OCI-LY1 (cell line): ENCODE results near the gene PLEKHJ1.

Source experiments
- H2AFZ ChIP-seq: fragments of 200-600 bp; sonication (generic), shearing (Covaris generic); 2 replicates; pipeline ENCODE4 v1.6.0; 2014; ENCODE audit warnings: antibody characterized with exemption, mild to moderate bottlenecking, low read length
- H3F3A ChIP-seq: fragments of 200-600 bp; sonication (generic), shearing (Covaris generic); 2 replicates; pipeline ENCODE4 v1.6.0; 2014; ENCODE audit warnings: mild to moderate bottlenecking, antibody characterized with exemption, low read length, moderate library complexity; ENCODE audit not compliant: insufficient read depth
- H3K27ac ChIP-seq: fragments of 200-600 bp; sonication (generic); 2 replicates; pipeline ENCODE4 v1.5.1; 2014; ENCODE audit warnings: low read length, mixed run types, mild to moderate bottlenecking, low read depth; ENCODE audit not compliant: poor library complexity, severe bottlenecking
- H3K27me3 ChIP-seq: fragments of 200-600 bp; sonication (generic); 2 replicates; pipeline ENCODE4 v1.6.0; 2014; ENCODE audit warnings: antibody characterized with exemption, mild to moderate bottlenecking, low read length, moderate library complexity; ENCODE audit not compliant: insufficient read depth
- H3K36me3 ChIP-seq: fragments of 200-600 bp; sonication (generic); 2 replicates; pipeline ENCODE4 v1.6.1; 2014; ENCODE audit warnings: mild to moderate bottlenecking, antibody characterized with exemption, low read length, moderate library complexity, mixed read lengths; ENCODE audit not compliant: insufficient read depth
- H3K4me1 ChIP-seq: fragments of 200-600 bp; sonication (generic); 2 replicates; pipeline ENCODE4 v1.5.1; 2014; ENCODE audit warnings: mild to moderate bottlenecking, low read length, moderate library complexity; ENCODE audit not compliant: insufficient read depth, severe bottlenecking
- H3K4me2 ChIP-seq: fragments of 200-600 bp; sonication (generic), shearing (Covaris generic); 2 replicates; pipeline ENCODE4 v1.6.1; 2014; ENCODE audit warnings: low read length
- H3K4me3 ChIP-seq: fragments of 200-600 bp; sonication (generic); 2 replicates; pipeline ENCODE4 v1.5.1; 2014; ENCODE audit warnings: low read length, low read depth, mild to moderate bottlenecking, mixed read lengths; ENCODE audit not compliant: poor library complexity, severe bottlenecking
- H3K79me2 ChIP-seq: fragments of 200-600 bp; shearing (Covaris generic); 2 replicates; pipeline ENCODE4 v1.6.1; 2016; ENCODE audit warnings: mixed run types, low read length, mixed read lengths; ENCODE audit not compliant: insufficient read depth
- H3K9ac ChIP-seq: fragments of 200-600 bp; sonication (generic), shearing (Covaris generic); 2 replicates; pipeline ENCODE4 v1.6.1; 2014; ENCODE audit warnings: mild to moderate bottlenecking, low read length, mixed read lengths
- H3K9me2 ChIP-seq: fragments of 200-600 bp; sonication (generic), shearing (Covaris generic); 2 replicates; pipeline ENCODE4 v1.6.1; 2014; ENCODE audit warnings: low read depth, mild to moderate bottlenecking, low read length, mixed read lengths
- H3K9me3 ChIP-seq: fragments of 200-600 bp; shearing (Covaris generic); 2 replicates; pipeline ENCODE4 v1.6.1; 2014; ENCODE audit warnings: low read length, mixed read lengths
- H4K20me1 ChIP-seq: fragments of 200-600 bp; sonication (generic), shearing (Covaris generic); 2 replicates; pipeline ENCODE4 v1.6.0; 2016; ENCODE audit warnings: mild to moderate bottlenecking, low read length; ENCODE audit not compliant: insufficient read depth
- CTCF ChIP-seq: fragments of 200-600 bp; sonication (generic), shearing (Covaris generic); IDR thresholded peaks from 2 replicates; pipeline ENCODE4 v1.5.1; 2017; ENCODE audit warnings: mild to moderate bottlenecking, antibody characterized with exemption, low read length, moderate library complexity, mixed read lengths
- EZH2 ChIP-seq: fragments of 200-600 bp; sonication (generic), shearing (Covaris generic); IDR thresholded peaks from 2 replicates; pipeline ENCODE4 v1.8.0; 2017; ENCODE audit warnings: borderline replicate concordance, mixed run types, mild to moderate bottlenecking, antibody characterized with exemption, low read length, moderate library complexity, mixed read lengths

PLEKHJ1 gene

GRCh38 chr19:2226840-2227360 is 9.2 kb downstream of the PLEKHJ1 start:
- H3K9ac ChIP-seq = peak overlapping the region; percentile 49; the same call in 1 of the 2 replicates
- H3F3A ChIP-seq = no peaks in the 10 kb centered on the region
- H3K9me2 ChIP-seq = no peaks in the 10 kb centered on the region
- peak overlapping the region; percentile 36 for H3K4me3 ChIP-seq
- H2AFZ ChIP-seq = no peak overlapping the region
- no peaks in the 10 kb centered on the region for H3K79me2 ChIP-seq
- peaks cover 65% of the 10 kb centered on the region for H3K4me1 ChIP-seq
- no peaks in the 10 kb centered on the region for H3K27me3 ChIP-seq
- peaks cover 48% of the 10 kb centered on the region for H3K36me3 ChIP-seq
- no peaks in the 10 kb centered on the region for H3K9me3 ChIP-seq
- H4K20me1 ChIP-seq = no peaks in the 10 kb centered on the region
- peak overlapping the region; percentile 92 for H3K27ac ChIP-seq
- peak overlapping the region; percentile 62 for H3K4me2 ChIP-seq
- TF ChIP-seq CTCF (no peak), EZH2 (no peak)

- no peak overlapping the region for H2AFZ ChIP-seq
- no peaks in the 10 kb centered on the region for H3K9me3 ChIP-seq
- TF ChIP-seq EZH2 (no peak), CTCF (no peak)
- no peak overlapping the region for H3K27ac ChIP-seq
- H3K36me3 ChIP-seq = peaks cover 47% of the 10 kb centered on the region
- H3K4me3 ChIP-seq = no peak overlapping the region
- no peaks in the 10 kb centered on the region for H3K9me2 ChIP-seq
- no peaks in the 10 kb centered on the region for H3K79me2 ChIP-seq
- no peaks in the 10 kb centered on the region for H4K20me1 ChIP-seq
- H3K4me2 ChIP-seq = no peak overlapping the region
- no peaks in the 10 kb centered on the region for H3F3A ChIP-seq
- no peak overlapping the region for H3K9ac ChIP-seq
- H3K27me3 ChIP-seq = no peaks in the 10 kb centered on the region
- peaks cover 65% of the 10 kb centered on the region for H3K4me1 ChIP-seq
Observed at GRCh38 chr19:2226051-2226839, 9.9 kb downstream of the PLEKHJ1 start.

GRCh38 chr19:2225415-2226050 is 10.6 kb downstream of the PLEKHJ1 start:
- no peaks in the 10 kb centered on the region for H4K20me1 ChIP-seq
- no peaks in the 10 kb centered on the region for H3K9me3 ChIP-seq
- no peaks in the 10 kb centered on the region for H3K79me2 ChIP-seq
- H3K9ac ChIP-seq = no peak overlapping the region
- H3K4me1 ChIP-seq = peaks cover 70% of the 10 kb centered on the region
- H3K9me2 ChIP-seq = no peaks in the 10 kb centered on the region
- H3K27me3 ChIP-seq = no peaks in the 10 kb centered on the region
- H3F3A ChIP-seq = no peaks in the 10 kb centered on the region
- no peak overlapping the region for H3K4me2 ChIP-seq
- no peak overlapping the region for H3K4me3 ChIP-seq
- TF ChIP-seq EZH2 = no peak
- no peak for TF ChIP-seq CTCF
- no peak overlapping the region for H2AFZ ChIP-seq
- H3K27ac ChIP-seq = no peak overlapping the region
- peaks cover 46% of the 10 kb centered on the region for H3K36me3 ChIP-seq
